ENCODE measurements around the gene AGBL4. TPM values are rescaled to one million over a fixed set of nuclear protein-coding genes. Genes with fewer than 3 reads are reported as not detected.

Gene AGBL4
- total and polyA plus RNA-seq, 2 donors: 0.08 to 0.37 TPM

Small RNA genes within 50 kb of the gene (small RNA-seq; reads per million reads assigned to genes)
- not detected for gene AL390023.1

Other genes with a start within 250 kb of the AGBL4 start
- 5.7 TPM for gene ELAVL4, start 85.0 kb upstream of the AGBL4 start, total RNA-seq
- 1.2 TPM for gene ELAVL4, start 85.0 kb upstream of the AGBL4 start, polyA plus RNA-seq

All from urinary bladder (tissue), 2 donors.